Panc1 (cell line): ENCODE results near the gene NRP1. TPM values are rescaled to one million over a fixed set of nuclear protein-coding genes. Genes with fewer than 3 reads are reported as not detected.

Experiments
- ATAC-seq: fragments of 200-7000 bp; cut with Tn5 transposase; 2 replicates; pipeline ENCODE4 v1.9.1; 2020; ENCODE audit warnings: mild to moderate bottlenecking, moderate library complexity
- BruUV-seq: library from RNA; stranded (reverse); fragments of 400-500 nt; replicated peaks from 2 replicates; lab custom pipeline; 2021; lab: Mats Ljungman, UMichigan
- CTCF ChIA-PET: fragments of 300-600 bp; sonication (Branson Sonifier 250); formaldehyde crosslinking; loops from one replicate; lab custom pipeline; 2022; ENCODE audit warnings: antibody characterized with exemption; lab: Charles Lee
- POLR2A ChIA-PET: fragments of 300-600 bp; sonication (Branson Sonifier 250); formaldehyde crosslinking; loops from one replicate; lab custom pipeline; 2022; ENCODE audit warnings: antibody characterized with exemption; lab: Charles Lee
- DNase-seq: peaks from one replicate; pipeline ENCODE4 v3.0.0-alpha.2; 2010; ENCODE audit warnings: low read depth, low spot score
- H3K27ac ChIP-seq: 2 replicates; pipeline ENCODE4 v1.5.1; 2011; ENCODE audit warnings: mild to moderate bottlenecking, low read length, inconsistent platforms
- H3K27me3 ChIP-seq: fragments of 200-500 bp; sonication (Bioruptor generic); 2 replicates; pipeline ENCODE4 v1.6.0; 2014; ENCODE audit warnings: low read length, inconsistent platforms; ENCODE audit not compliant: control insufficient read depth, insufficient read depth
- H3K36me3 ChIP-seq: fragments of 200-500 bp; sonication (Bioruptor generic); 2 replicates; pipeline ENCODE4 v1.5.1; 2014; ENCODE audit warnings: inconsistent platforms, mild to moderate bottlenecking, low read length, moderate library complexity; ENCODE audit not compliant: control insufficient read depth, insufficient read depth
- H3K4me1 ChIP-seq: 2 replicates; pipeline ENCODE4 v1.5.1; 2011; ENCODE audit warnings: inconsistent platforms, mild to moderate bottlenecking, low read length, moderate library complexity; ENCODE audit not compliant: control insufficient read depth, insufficient read depth
- H3K4me3 ChIP-seq, 2 experiments: 2 replicates each; pipeline ENCODE4 v1.5.1; 2011 to 2012; ENCODE audit warnings: low read depth in 2 of 2, low read length in 2 of 2, mild to moderate bottlenecking in 2 of 2, inconsistent platforms in 1 of 2, moderate library complexity in 1 of 2
- H3K9me3 ChIP-seq: fragments of 200-500 bp; sonication (Bioruptor generic); 2 replicates; pipeline ENCODE4 v1.5.1; 2014; ENCODE audit warnings: low read depth, mild to moderate bottlenecking, inconsistent platforms, low read length, moderate library complexity; ENCODE audit not compliant: control insufficient read depth, insufficient read depth
- POLR2AphosphoS5 ChIP-seq: IDR thresholded peaks from 2 replicates; pipeline ENCODE4 v1.6.1; 2012; ENCODE audit warnings: mild to moderate bottlenecking, low read depth, low read length, moderate library complexity
- SIN3A ChIP-seq: IDR thresholded peaks from 2 replicates; pipeline ENCODE4 v1.6.1; 2012; ENCODE audit warnings: low read depth, mild to moderate bottlenecking, low read length, moderate library complexity, borderline replicate concordance; ENCODE audit not compliant: insufficient read depth
- TCF7L2 ChIP-seq: IDR thresholded peaks from 2 replicates; pipeline ENCODE4 v1.6.1; 2011; ENCODE audit warnings: mild to moderate bottlenecking, low read depth, low read length, inconsistent platforms
- in situ Hi-C: cut with HindIII; loops from 2 replicates; pipeline ENCODE4 v1.10.0; 2016; ENCODE audit warnings: low sequenced_read_pairs, low pct_unique_long_range_greater_than_20kb
- intact Hi-C: fragments of 100-400 bp; cut with micrococcal nuclease; formaldehyde crosslinking; loops from one replicate; pipeline ENCODE4 v1.10.0; 2022; ENCODE audit not compliant: unreplicated experiment
- total RNA-seq: library from RNA; stranded (reverse); gene quantifications from one replicate; pipeline ENCODE4 v1.2.1, GENCODE V29; 2021; ENCODE audit not compliant: unreplicated experiment
- TF ChIP-seq, protein P1 (sequence below), 2 experiments: IDR thresholded peaks; 2 replicates each; pipeline ENCODE4 v1.6.1; 2011 to 2012; ENCODE audit warnings: low read depth in 2 of 2, control low read depth in 1 of 2, low read length in 1 of 2, mild to moderate bottlenecking in 1 of 2, moderate library complexity in 1 of 2; ENCODE audit not compliant: insufficient read depth in 1 of 2
- TF ChIP-seq, protein P2 (sequence below): fragments of 450-650 bp; IDR thresholded peaks from 2 replicates; pipeline ENCODE4 v1.5.1; 2017; ENCODE audit warnings: mild to moderate bottlenecking

NRP1 gene
- total RNA-seq, 1 experiment from 2014 or later, result 93.4 TPM

DNA sequence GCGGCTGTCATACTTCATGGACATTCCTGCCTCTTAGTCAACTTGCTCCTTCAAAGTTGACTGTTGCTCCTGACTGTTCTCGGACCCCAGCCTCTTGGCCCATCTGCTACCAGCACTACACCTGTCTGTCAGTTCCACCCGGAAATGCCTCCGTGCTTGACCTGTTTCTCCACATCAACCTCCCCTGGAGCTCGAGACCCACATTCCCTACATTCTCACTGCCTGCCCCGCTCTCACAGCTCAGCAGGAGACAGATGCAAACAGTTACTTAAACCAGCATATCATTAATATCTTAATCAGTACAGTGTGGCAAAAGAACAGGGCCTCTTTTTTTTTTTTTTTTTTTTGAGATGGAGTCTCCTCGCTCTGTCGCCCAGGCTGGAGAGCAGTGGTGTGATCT, 174.3 kb downstream of the NRP1 start:
- DNase-seq, result no peak
- in situ Hi-C loops (no loop called here), intact Hi-C loops (no loop called here)
- no peak for TF ChIP-seq TCF7L2
- TF ChIP-seq, protein P1, sequence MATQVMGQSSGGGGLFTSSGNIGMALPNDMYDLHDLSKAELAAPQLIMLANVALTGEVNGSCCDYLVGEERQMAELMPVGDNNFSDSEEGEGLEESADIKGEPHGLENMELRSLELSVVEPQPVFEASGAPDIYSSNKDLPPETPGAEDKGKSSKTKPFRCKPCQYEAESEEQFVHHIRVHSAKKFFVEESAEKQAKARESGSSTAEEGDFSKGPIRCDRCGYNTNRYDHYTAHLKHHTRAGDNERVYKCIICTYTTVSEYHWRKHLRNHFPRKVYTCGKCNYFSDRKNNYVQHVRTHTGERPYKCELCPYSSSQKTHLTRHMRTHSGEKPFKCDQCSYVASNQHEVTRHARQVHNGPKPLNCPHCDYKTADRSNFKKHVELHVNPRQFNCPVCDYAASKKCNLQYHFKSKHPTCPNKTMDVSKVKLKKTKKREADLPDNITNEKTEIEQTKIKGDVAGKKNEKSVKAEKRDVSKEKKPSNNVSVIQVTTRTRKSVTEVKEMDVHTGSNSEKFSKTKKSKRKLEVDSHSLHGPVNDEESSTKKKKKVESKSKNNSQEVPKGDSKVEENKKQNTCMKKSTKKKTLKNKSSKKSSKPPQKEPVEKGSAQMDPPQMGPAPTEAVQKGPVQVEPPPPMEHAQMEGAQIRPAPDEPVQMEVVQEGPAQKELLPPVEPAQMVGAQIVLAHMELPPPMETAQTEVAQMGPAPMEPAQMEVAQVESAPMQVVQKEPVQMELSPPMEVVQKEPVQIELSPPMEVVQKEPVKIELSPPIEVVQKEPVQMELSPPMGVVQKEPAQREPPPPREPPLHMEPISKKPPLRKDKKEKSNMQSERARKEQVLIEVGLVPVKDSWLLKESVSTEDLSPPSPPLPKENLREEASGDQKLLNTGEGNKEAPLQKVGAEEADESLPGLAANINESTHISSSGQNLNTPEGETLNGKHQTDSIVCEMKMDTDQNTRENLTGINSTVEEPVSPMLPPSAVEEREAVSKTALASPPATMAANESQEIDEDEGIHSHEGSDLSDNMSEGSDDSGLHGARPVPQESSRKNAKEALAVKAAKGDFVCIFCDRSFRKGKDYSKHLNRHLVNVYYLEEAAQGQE (IDR thresholded peaks at IDR 0.05; ENCODE audit: insufficient read depth in 1 of 2, low read depth in 2 of 2, low read length in 1 of 2), result no peak
- TF ChIP-seq POLR2AphosphoS5, result no peak
- no peak for TF ChIP-seq SIN3A
- TF ChIP-seq, protein P2, sequence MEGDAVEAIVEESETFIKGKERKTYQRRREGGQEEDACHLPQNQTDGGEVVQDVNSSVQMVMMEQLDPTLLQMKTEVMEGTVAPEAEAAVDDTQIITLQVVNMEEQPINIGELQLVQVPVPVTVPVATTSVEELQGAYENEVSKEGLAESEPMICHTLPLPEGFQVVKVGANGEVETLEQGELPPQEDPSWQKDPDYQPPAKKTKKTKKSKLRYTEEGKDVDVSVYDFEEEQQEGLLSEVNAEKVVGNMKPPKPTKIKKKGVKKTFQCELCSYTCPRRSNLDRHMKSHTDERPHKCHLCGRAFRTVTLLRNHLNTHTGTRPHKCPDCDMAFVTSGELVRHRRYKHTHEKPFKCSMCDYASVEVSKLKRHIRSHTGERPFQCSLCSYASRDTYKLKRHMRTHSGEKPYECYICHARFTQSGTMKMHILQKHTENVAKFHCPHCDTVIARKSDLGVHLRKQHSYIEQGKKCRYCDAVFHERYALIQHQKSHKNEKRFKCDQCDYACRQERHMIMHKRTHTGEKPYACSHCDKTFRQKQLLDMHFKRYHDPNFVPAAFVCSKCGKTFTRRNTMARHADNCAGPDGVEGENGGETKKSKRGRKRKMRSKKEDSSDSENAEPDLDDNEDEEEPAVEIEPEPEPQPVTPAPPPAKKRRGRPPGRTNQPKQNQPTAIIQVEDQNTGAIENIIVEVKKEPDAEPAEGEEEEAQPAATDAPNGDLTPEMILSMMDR, result no peak
- Histone ChIP-seq H3K4me3 (no peak overlapping the region), H3K27me3 (no peaks in the 10 kb centered on the region), H3K27ac (no peak overlapping the region), H3K9me3 (no peaks in the 10 kb centered on the region), H3K4me1 (peaks cover 14% of the 10 kb centered on the region; the same call in 1 of the 2 replicates), H3K36me3 (no peaks in the 10 kb centered on the region)
- CTCF ChIA-PET, result no interaction called here
- no peak for ATAC-seq
- POLR2A ChIA-PET, result no interaction called here
- BruUV-seq, result no TSS peak

DNA sequence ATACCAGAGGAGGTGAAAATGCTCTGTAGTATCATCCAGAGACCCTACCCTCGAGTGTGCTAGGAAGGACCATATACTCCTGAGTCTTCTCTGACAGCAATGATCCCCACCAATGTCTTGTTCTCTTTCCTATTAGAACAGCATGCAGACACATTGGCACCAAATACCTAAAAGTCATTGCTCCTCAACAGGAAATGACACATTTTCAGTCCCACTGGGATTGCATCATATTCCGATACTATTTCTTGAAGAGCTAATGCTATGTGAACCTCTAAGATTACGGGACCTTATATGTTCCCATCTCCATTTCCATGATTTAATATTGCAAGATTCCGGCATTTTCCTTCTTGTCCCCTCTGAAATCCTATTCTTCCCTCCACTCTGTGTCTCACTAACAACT, 177.4 kb downstream of the NRP1 start:
- BruUV-seq, result no TSS peak
- Histone ChIP-seq H3K4me1 (peaks cover 8% of the 10 kb centered on the region; the same call in 1 of the 2 replicates), H3K27ac (peak overlapping the region; percentile 71; the same call in 1 of the 2 replicates), H3K36me3 (no peaks in the 10 kb centered on the region), H3K4me3 (no peak overlapping the region), H3K27me3 (no peaks in the 10 kb centered on the region), H3K9me3 (no peaks in the 10 kb centered on the region)
- ChIA-PET CTCF (no interaction called here), POLR2A (no interaction called here)
- intact Hi-C loops, result loop anchor here (10.0 kb wide), 1 partner anchor 142 kb away; no protein-coding TSS in a partner anchor
- ATAC-seq (no peak), DNase-seq (no peak)
- TF ChIP-seq, protein P1 (IDR thresholded peaks at IDR 0.05; ENCODE audit: insufficient read depth in 1 of 2, low read depth in 2 of 2, low read length in 1 of 2), result no peak
- TF ChIP-seq, protein P2, result no peak
- TF ChIP-seq SIN3A (no peak), TCF7L2 (no peak), POLR2AphosphoS5 (no peak)
- in situ Hi-C loops, result no loop called here
